GM12873 (cell line): ENCODE data around the gene IQCF6.

ENCODE experiments used
- TF ChIP-seq, protein P1 (sequence below): IDR thresholded peaks from 2 replicates; pipeline ENCODE4 v1.5.1; 2012; ENCODE audit warnings: low read depth, mild to moderate bottlenecking, moderate library complexity, low read length, control low read depth; ENCODE audit not compliant: insufficient read depth; ENCODE audit errors: missing control alignments

Gene IQCF6

DNA sequence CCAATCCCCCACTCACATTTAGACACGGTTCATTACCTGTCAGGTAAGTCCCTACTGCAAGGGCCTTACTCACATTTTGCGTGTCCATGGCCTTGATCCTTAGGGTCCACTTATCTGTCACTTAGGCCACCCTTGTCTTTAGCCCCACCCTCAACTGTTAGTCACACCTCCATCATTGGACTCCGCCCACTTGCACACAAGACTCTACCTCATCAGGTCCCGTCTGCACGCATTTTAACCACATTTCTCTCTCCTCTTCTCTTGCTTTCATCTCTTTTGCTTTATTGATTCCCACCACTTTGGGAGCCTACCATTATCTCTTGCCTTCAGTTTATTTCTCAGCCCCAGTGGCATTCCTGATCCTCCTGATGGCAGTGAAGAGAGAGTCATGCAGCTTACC lies at the start of gene IQCF6:
TSS of gene IQCF6 (minus strand) at position 101 of the 400 bp plus-strand sequence. CDS start at position 88, 13 bp downstream.
- TF ChIP-seq, protein P1, sequence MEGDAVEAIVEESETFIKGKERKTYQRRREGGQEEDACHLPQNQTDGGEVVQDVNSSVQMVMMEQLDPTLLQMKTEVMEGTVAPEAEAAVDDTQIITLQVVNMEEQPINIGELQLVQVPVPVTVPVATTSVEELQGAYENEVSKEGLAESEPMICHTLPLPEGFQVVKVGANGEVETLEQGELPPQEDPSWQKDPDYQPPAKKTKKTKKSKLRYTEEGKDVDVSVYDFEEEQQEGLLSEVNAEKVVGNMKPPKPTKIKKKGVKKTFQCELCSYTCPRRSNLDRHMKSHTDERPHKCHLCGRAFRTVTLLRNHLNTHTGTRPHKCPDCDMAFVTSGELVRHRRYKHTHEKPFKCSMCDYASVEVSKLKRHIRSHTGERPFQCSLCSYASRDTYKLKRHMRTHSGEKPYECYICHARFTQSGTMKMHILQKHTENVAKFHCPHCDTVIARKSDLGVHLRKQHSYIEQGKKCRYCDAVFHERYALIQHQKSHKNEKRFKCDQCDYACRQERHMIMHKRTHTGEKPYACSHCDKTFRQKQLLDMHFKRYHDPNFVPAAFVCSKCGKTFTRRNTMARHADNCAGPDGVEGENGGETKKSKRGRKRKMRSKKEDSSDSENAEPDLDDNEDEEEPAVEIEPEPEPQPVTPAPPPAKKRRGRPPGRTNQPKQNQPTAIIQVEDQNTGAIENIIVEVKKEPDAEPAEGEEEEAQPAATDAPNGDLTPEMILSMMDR: no peak

DNA sequence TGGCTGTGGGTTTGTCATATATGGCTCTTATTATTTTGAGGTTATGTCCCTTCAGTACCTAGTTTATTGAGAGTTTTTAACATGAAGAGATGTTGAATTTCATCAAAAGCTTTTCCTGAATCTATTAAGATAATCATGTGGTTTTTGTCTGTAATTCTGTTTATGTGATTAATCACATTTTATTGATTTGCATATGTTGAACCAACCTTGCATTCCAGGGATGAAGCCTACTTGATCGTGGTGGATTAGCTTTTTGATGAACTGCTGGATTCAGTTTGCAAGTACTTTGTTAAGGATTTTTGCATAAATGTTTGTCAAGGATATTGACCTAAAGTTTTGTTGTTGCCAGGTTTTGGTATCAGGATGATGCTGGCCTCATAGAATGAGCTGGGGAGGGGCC lies 49.3 kb upstream of the IQCF6 start:
- TF ChIP-seq, protein P1: no peak

- TF ChIP-seq, protein P1: peak; percentile 69
Observed at GRCh38 chr3:51819709-51820406, 40.8 kb upstream of the IQCF6 start.

DNA sequence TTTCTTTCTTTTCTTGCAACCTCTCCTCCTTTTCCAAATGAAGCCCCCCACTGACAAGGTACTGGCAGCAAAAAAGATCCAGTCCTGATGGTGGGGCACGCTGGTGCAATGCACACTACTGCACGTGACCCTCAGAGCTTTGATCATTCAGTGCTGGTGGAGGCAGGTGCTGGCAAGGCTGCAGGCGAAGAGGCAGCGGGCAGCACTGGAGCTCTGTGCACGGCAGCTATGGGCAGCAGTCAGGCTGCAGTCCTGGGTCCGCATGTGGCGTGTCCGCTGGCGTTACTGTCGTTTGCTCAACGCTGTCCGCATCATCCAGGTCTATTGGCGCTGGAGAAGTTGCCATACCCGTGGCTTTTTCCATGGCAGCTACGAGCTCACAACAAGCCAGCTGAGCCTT lies 40.1 kb upstream of the IQCF6 start:
- TF ChIP-seq, protein P1: no peak

DNA sequence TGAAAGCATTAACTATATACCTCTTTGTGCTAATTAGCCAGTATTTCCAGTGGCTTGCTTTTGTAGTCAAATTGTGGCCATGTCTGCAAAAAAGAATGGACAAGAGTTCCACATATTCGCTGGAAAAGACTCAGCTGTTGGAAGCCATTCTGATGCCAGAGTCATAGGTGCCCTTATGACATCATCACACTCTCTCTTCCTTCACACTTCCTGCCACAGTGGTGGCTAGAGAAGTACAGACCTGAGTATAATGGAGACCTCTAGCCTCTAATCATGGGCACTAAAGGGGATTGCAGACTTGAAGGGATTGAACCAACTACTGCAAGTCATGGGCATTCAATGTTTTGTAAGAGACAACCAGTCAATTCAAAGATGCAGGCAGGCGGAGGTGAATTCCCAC lies 38.3 kb upstream of the IQCF6 start:
- TF ChIP-seq, protein P1: no peak

GRCh38 chr3:51816723-51817122 lies 37.7 kb upstream of the IQCF6 start:
- TF ChIP-seq, protein P1: no peak

- TF ChIP-seq, protein P1: no peak
Observed at GRCh38 chr3:51815614-51816013, 36.6 kb upstream of the IQCF6 start.
